ENCODE data around the gene GPR37.

Gene GPR37

DNA sequence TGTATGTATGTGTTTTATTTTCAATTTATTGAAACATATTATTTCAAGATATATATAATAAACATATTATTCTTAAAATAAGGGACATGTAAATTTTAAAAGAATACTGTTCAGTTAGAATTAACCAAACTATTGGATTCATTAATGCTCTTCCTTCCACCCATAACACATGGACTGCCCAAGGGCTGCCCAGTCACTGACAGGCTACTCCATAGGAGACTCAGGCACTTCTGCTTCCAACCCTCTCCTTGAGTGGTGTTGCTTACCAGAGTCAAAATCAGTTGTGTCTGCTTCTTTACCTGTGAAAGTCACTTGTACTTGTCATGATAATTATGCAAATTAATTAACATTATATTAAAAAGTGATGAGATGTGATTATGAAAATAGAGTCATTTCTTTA lies 9.8 kb upstream of the GPR37 start:
- no peak for DNase-seq (ENCODE audit: low read depth, low spot score)
- no peak overlapping the region for H3K9ac ChIP-seq (ENCODE audit: insufficient read length)
- H3K27ac ChIP-seq: no peak overlapping the region
- TF ChIP-seq EZH2 (IDR thresholded peaks at IDR 0.05) (no peak), FOXP2 (optimal IDR thresholded peaks at IDR 0.05; ENCODE audit: control extremely low read depth, extremely low read length, insufficient read depth) (no peak), POLR2AphosphoS5 (IDR thresholded peaks at IDR 0.05; ENCODE audit: borderline replicate concordance, low read depth, low read length) (no peak)
- H3K36me3 ChIP-seq (ENCODE audit: insufficient read depth, low read length): no peaks in the 10 kb centered on the region
- no peaks in the 10 kb centered on the region for H3K9me3 ChIP-seq (ENCODE audit: low read depth, low read length)
- H3K4me3 ChIP-seq: no peak overlapping the region

DNA sequence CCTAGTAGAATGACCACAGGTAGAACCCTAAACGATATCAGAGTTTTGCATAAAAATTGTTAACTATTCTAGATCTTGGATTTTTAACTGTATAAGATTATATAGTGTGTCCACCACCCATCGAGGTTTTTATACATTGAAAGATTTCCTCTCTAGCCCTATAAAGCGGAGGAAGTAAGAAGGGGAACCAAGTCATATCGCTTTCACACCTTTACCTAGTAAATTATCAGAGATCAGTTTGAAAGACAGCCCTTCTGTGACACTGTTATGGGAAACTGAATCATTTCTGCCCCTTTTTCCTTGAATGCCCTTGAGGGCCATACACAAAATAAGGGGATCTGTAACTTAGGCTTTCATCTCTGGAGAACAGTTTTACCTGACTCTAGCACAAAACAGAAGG lies 8.3 kb upstream of the GPR37 start:
- H3K9me3 ChIP-seq (ENCODE audit: low read depth, low read length): no peaks in the 10 kb centered on the region
- no peak for TF ChIP-seq EZH2 (IDR thresholded peaks at IDR 0.05)
- no peak for TF ChIP-seq POLR2AphosphoS5 (IDR thresholded peaks at IDR 0.05; ENCODE audit: borderline replicate concordance, low read depth, low read length)
- no peak for TF ChIP-seq FOXP2 (optimal IDR thresholded peaks at IDR 0.05; ENCODE audit: control extremely low read depth, extremely low read length, insufficient read depth)
- H3K27ac ChIP-seq: no peak overlapping the region
- no peak overlapping the region for H3K9ac ChIP-seq (ENCODE audit: insufficient read length)
- no peak overlapping the region for H3K4me3 ChIP-seq
- DNase-seq (ENCODE audit: low read depth, low spot score): no peak
- no peaks in the 10 kb centered on the region for H3K36me3 ChIP-seq (ENCODE audit: insufficient read depth, low read length)

- Histone ChIP-seq H3K27ac (no peak overlapping the region), H3K4me3 (no peak overlapping the region), H3K9ac (ENCODE audit: insufficient read length) (no peak overlapping the region), H3K36me3 (ENCODE audit: insufficient read depth, low read length) (no peaks in the 10 kb centered on the region), H3K9me3 (ENCODE audit: low read depth, low read length) (no peaks in the 10 kb centered on the region)
- TF ChIP-seq EZH2 (IDR thresholded peaks at IDR 0.05) (no peak), POLR2AphosphoS5 (IDR thresholded peaks at IDR 0.05; ENCODE audit: borderline replicate concordance, low read depth, low read length) (no peak), FOXP2 (optimal IDR thresholded peaks at IDR 0.05; ENCODE audit: control extremely low read depth, extremely low read length, insufficient read depth) (no peak)
- DNase-seq (ENCODE audit: low read depth, low spot score): no peak
Observed at GRCh38 chr7:124773339-124773738, 7.7 kb upstream of the GPR37 start.

GRCh38 chr7:124769136-124769535 lies 3.5 kb upstream of the GPR37 start:
- no peak for TF ChIP-seq POLR2AphosphoS5 (IDR thresholded peaks at IDR 0.05; ENCODE audit: borderline replicate concordance, low read depth, low read length)
- no peak for TF ChIP-seq EZH2 (IDR thresholded peaks at IDR 0.05)
- no peak for TF ChIP-seq FOXP2 (optimal IDR thresholded peaks at IDR 0.05; ENCODE audit: control extremely low read depth, extremely low read length, insufficient read depth)
- Histone ChIP-seq H3K4me3 (no peak overlapping the region), H3K36me3 (ENCODE audit: insufficient read depth, low read length) (no peaks in the 10 kb centered on the region), H3K27ac (no peak overlapping the region), H3K9me3 (ENCODE audit: low read depth, low read length) (no peaks in the 10 kb centered on the region), H3K9ac (ENCODE audit: insufficient read length) (no peak overlapping the region)
- DNase-seq (ENCODE audit: low read depth, low spot score): no peak

GRCh38 chr7:124768525-124768924 lies 2.9 kb upstream of the GPR37 start:
- Histone ChIP-seq H3K36me3 (ENCODE audit: insufficient read depth, low read length) (no peaks in the 10 kb centered on the region), H3K4me3 (no peak overlapping the region), H3K9ac (ENCODE audit: insufficient read length) (no peak overlapping the region), H3K27ac (no peak overlapping the region), H3K9me3 (ENCODE audit: low read depth, low read length) (no peaks in the 10 kb centered on the region)
- no peak for DNase-seq (ENCODE audit: low read depth, low spot score)
- no peak for TF ChIP-seq FOXP2 (optimal IDR thresholded peaks at IDR 0.05; ENCODE audit: control extremely low read depth, extremely low read length, insufficient read depth)
- no peak for TF ChIP-seq POLR2AphosphoS5 (IDR thresholded peaks at IDR 0.05; ENCODE audit: borderline replicate concordance, low read depth, low read length)
- TF ChIP-seq EZH2 (IDR thresholded peaks at IDR 0.05): no peak

DNA sequence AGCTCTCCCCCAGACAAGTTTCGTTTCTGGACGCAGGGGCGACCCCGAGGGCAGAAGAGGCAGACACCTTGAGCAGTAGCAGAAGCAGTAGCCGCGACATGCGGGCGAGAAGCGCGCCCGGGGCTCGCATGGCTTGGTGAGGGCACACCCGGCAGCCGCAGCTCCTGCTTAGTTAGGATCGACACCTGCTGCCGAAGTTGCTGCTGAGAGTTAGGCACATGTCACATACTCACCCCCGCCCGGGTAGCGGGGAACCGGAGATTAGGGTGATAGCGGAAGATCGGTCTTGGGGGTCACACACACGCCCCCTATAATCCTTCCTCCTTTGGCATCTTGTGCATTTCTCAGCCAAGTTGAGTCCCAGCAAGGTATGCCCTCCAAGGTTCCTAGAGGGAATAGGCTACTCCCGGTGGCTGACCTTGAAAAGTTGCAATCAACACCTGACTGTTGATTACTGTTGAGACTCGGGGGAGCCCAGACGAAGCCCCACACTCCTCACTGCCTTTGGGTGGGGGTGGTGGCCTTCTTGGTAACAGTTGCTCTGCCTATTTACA lies 668 bp downstream of the GPR37 start:
- H3K9me3 ChIP-seq (ENCODE audit: low read depth, low read length): no peaks in the 10 kb centered on the region
- peak overlapping the region; percentile 94 for H3K4me3 ChIP-seq
- no peak for TF ChIP-seq EZH2 (IDR thresholded peaks at IDR 0.05)
- no peak for TF ChIP-seq POLR2AphosphoS5 (IDR thresholded peaks at IDR 0.05; ENCODE audit: borderline replicate concordance, low read depth, low read length)
- no peak for TF ChIP-seq FOXP2 (optimal IDR thresholded peaks at IDR 0.05; ENCODE audit: control extremely low read depth, extremely low read length, insufficient read depth)
- no peak for DNase-seq (ENCODE audit: low read depth, low spot score)
- no peaks in the 10 kb centered on the region for H3K36me3 ChIP-seq (ENCODE audit: insufficient read depth, low read length)
- H3K9ac ChIP-seq (ENCODE audit: insufficient read length): no peak overlapping the region
- no peak overlapping the region for H3K27ac ChIP-seq

DNA sequence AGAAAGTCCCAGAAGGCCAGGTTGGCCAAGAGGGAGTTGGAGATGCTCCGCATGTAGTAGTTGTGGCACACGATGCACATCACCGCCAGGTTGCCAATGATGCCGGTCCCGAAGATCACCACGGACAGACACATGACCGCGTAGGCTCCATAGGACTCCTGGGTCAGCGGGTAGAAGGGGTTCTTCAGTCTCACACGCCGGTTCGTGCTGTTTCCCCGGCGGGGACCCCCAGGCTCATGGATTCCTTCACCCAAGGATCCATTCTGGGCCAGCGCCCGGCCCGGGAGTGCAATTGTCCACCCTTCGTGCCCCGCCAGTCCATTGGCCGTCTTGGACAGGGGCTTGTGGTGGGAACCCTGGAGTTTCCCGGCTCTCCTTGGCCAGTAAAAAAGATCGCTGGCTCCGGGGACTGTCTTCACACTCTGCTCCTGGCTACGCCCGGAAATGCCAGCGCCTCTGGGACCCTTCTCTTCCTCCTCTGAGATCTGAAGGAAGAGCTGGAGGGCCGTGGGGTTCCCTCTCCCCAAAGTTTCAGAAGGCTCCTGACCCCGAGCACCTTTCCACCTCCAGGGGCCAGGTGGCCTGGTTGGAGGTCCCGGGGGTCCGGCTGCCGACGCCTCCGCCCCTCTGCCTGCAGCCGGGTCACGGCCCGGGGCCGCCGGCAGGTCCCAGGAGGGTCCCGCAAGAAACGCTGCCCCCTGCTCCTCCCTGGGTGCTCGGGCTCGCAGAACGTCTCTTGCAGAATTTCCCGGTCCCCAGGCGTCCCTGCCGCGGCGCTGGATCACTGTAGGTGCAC lies 1.3 kb downstream of the GPR37 start:
- H3K27ac ChIP-seq: no peak overlapping the region
- H3K9ac ChIP-seq (ENCODE audit: insufficient read length): no peak overlapping the region
- peak overlapping the region; percentile 94 for H3K4me3 ChIP-seq
- TF ChIP-seq POLR2AphosphoS5 (IDR thresholded peaks at IDR 0.05; ENCODE audit: borderline replicate concordance, low read depth, low read length): no peak
- no peak for TF ChIP-seq EZH2 (IDR thresholded peaks at IDR 0.05)
- TF ChIP-seq FOXP2 (optimal IDR thresholded peaks at IDR 0.05; ENCODE audit: control extremely low read depth, extremely low read length, insufficient read depth): no peak
- DNase-seq (ENCODE audit: low read depth, low spot score): no peak
- H3K36me3 ChIP-seq (ENCODE audit: insufficient read depth, low read length): no peaks in the 10 kb centered on the region
- no peaks in the 10 kb centered on the region for H3K9me3 ChIP-seq (ENCODE audit: low read depth, low read length)

- H3K27ac ChIP-seq: no peak overlapping the region
- no peak overlapping the region for H3K9ac ChIP-seq (ENCODE audit: insufficient read length)
- H3K4me3 ChIP-seq: no peak overlapping the region
- TF ChIP-seq FOXP2 (optimal IDR thresholded peaks at IDR 0.05; ENCODE audit: control extremely low read depth, extremely low read length, insufficient read depth) (no peak), POLR2AphosphoS5 (IDR thresholded peaks at IDR 0.05; ENCODE audit: borderline replicate concordance, low read depth, low read length) (no peak), EZH2 (IDR thresholded peaks at IDR 0.05) (no peak)
- no peak for DNase-seq (ENCODE audit: low read depth, low spot score)
- H3K9me3 ChIP-seq (ENCODE audit: low read depth, low read length): no peaks in the 10 kb centered on the region
- H3K36me3 ChIP-seq (ENCODE audit: insufficient read depth, low read length): no peaks in the 10 kb centered on the region
Observed at GRCh38 chr7:124762611-124763143, 2.9 kb downstream of the GPR37 start.
